ENCODE measurements around the gene GPBP1L1. TPM values are rescaled to one million over a fixed set of nuclear protein-coding genes. Genes with fewer than 3 reads are reported as not detected.

GPBP1L1 gene
- total and polyA plus RNA-seq, 2 experiments from 2014 or later = 67.9 to 95.8 TPM

DNA sequence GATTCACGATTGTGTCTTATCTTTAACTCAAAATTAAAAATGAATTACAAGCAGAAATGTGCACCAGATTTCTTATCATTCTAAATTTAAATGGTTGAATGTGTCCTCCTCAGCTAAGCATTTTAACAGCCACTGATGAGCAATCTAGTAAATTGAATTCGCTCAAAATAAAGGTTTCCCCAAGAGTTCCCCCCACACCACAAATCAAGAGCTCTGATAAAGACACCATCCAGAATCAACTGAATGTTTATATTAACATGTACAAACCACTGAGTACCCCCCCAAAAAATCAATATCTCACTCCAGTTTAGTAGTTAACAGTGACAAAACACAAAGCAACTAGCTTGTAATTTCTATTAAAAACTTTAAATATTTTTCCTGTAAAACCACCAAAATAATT, 1.9 kb downstream of the GPBP1L1 start:
- H2AFZ ChIP-seq = no peak overlapping the region
- no peaks in the 10 kb centered on the region for H3K9me3 ChIP-seq (ENCODE audit: low read depth)
- H3K79me2 ChIP-seq = peaks cover 80% of the 10 kb centered on the region
- 35% methylated on average over 2 of the region's 2 CpGs for WGBS (ENCODE audit: low lambda C conversion rate, missing lambda C conversion rate)
- H3K36me3 ChIP-seq (replicated peaks; ENCODE audit: insufficient read depth, low read depth) = no peaks in the 10 kb centered on the region
- DNase-seq (ENCODE audit: low spot score) = no peak
- peaks cover 54% of the 10 kb centered on the region for H4K20me1 ChIP-seq (ENCODE audit: insufficient read depth, poor library complexity, severe bottlenecking)
- peak overlapping the region; percentile 82 for H3K4me2 ChIP-seq
- peaks cover 34% of the 10 kb centered on the region for H3K4me1 ChIP-seq (ENCODE audit: insufficient read depth)
- H3K4me3 ChIP-seq = peak overlapping the region; percentile 79
- TF ChIP-seq EZH2phosphoT487 (IDR thresholded peaks at IDR 0.05; ENCODE audit: low read depth, severe bottlenecking, unreplicated experiment) (no peak), CTCF (IDR thresholded peaks at IDR 0.05; ENCODE audit: poor library complexity) (no peak)
- peak overlapping the region; percentile 93 for H3K27ac ChIP-seq
- H3K9me2 ChIP-seq (replicated peaks; ENCODE audit: insufficient read depth) = no peaks in the 10 kb centered on the region
- H3K27me3 ChIP-seq = no peaks in the 10 kb centered on the region

DNA sequence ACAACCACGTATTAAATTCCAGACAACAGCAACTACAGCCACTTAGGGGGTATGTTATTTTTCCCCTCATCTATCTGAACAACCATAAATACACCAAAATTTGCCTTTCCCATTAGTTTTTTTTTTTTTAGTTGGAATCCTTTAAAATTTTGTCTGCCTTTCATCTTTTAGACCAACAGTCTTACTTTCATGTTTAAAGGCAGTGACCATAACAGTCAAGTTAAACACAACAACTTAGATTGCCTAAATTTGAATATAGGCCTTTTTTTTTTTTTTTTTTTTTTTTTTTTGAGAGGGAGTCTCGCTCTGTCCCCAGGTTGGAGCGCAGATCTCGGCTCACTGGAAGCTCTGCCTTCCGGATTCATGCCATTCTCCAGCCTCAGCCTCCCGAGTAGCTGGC, 3.4 kb downstream of the GPBP1L1 start:
- H3K79me2 ChIP-seq = peaks cover 83% of the 10 kb centered on the region
- no peaks in the 10 kb centered on the region for H3K9me3 ChIP-seq (ENCODE audit: low read depth)
- peak overlapping the region; percentile 82 for H3K4me2 ChIP-seq
- TF ChIP-seq EZH2 (IDR thresholded peaks at IDR 0.05; ENCODE audit: borderline replicate concordance) (no peak), CTCF (IDR thresholded peaks at IDR 0.05; ENCODE audit: poor library complexity) (no peak)
- no peak for DNase-seq (ENCODE audit: low spot score)
- no peaks in the 10 kb centered on the region for H3K36me3 ChIP-seq (replicated peaks; ENCODE audit: insufficient read depth, low read depth)
- H3K27me3 ChIP-seq = no peaks in the 10 kb centered on the region
- H3K27ac ChIP-seq = no peak overlapping the region
- no peak overlapping the region for H2AFZ ChIP-seq
- no peak overlapping the region for H3K4me3 ChIP-seq
- H3K4me1 ChIP-seq (ENCODE audit: insufficient read depth) = peaks cover 48% of the 10 kb centered on the region
- H4K20me1 ChIP-seq (ENCODE audit: insufficient read depth, poor library complexity, severe bottlenecking) = peaks cover 69% of the 10 kb centered on the region
- 91% methylated on average over 6 of the region's 6 CpGs for WGBS (ENCODE audit: low lambda C conversion rate, missing lambda C conversion rate)
- no peaks in the 10 kb centered on the region for H3K9me2 ChIP-seq (replicated peaks; ENCODE audit: insufficient read depth)

GRCh38 chr1:45679123-45679522, 7.2 kb downstream of the GPBP1L1 start:
- H2AFZ ChIP-seq = no peak overlapping the region
- no peak overlapping the region for H3K4me3 ChIP-seq
- peaks cover 55% of the 10 kb centered on the region for H3K4me1 ChIP-seq (ENCODE audit: insufficient read depth)
- no peak overlapping the region for H3K27ac ChIP-seq
- 57% methylated on average over 3 of the region's 3 CpGs for WGBS (ENCODE audit: low lambda C conversion rate, missing lambda C conversion rate)
- no peak overlapping the region for H3K4me2 ChIP-seq
- peaks cover 98% of the 10 kb centered on the region for H4K20me1 ChIP-seq (ENCODE audit: insufficient read depth, poor library complexity, severe bottlenecking)
- H3K36me3 ChIP-seq (replicated peaks; ENCODE audit: insufficient read depth, low read depth) = no peaks in the 10 kb centered on the region
- H3K27me3 ChIP-seq = no peaks in the 10 kb centered on the region
- H3K79me2 ChIP-seq = peaks cover 100% of the 10 kb centered on the region
- no peaks in the 10 kb centered on the region for H3K9me2 ChIP-seq (replicated peaks; ENCODE audit: insufficient read depth)
- TF ChIP-seq CTCF (IDR thresholded peaks at IDR 0.05; ENCODE audit: poor library complexity) (no peak), EZH2 (IDR thresholded peaks at IDR 0.05; ENCODE audit: borderline replicate concordance) (no peak), EZH2phosphoT487 (IDR thresholded peaks at IDR 0.05; ENCODE audit: low read depth, severe bottlenecking, unreplicated experiment) (no peak)
- H3K9me3 ChIP-seq (ENCODE audit: low read depth) = no peaks in the 10 kb centered on the region
- no peak for DNase-seq (ENCODE audit: low spot score)

GRCh38 chr1:45678489-45678888, 7.8 kb downstream of the GPBP1L1 start:
- peaks cover 98% of the 10 kb centered on the region for H4K20me1 ChIP-seq (ENCODE audit: insufficient read depth, poor library complexity, severe bottlenecking)
- peaks cover 55% of the 10 kb centered on the region for H3K4me1 ChIP-seq (ENCODE audit: insufficient read depth)
- no peak overlapping the region for H3K4me2 ChIP-seq

More at GRCh38 chr1:45678489-45678888, 7.8 kb downstream of the GPBP1L1 start:
- no peaks in the 10 kb centered on the region for H3K9me2 ChIP-seq (replicated peaks; ENCODE audit: insufficient read depth)
- H3K79me2 ChIP-seq = peaks cover 100% of the 10 kb centered on the region
- no peaks in the 10 kb centered on the region for H3K9me3 ChIP-seq (ENCODE audit: low read depth)
- H3K4me3 ChIP-seq = no peak overlapping the region
- DNase-seq (ENCODE audit: low spot score) = no peak
- TF ChIP-seq EZH2 (IDR thresholded peaks at IDR 0.05; ENCODE audit: borderline replicate concordance) (no peak), EZH2phosphoT487 (IDR thresholded peaks at IDR 0.05; ENCODE audit: low read depth, severe bottlenecking, unreplicated experiment) (no peak), CTCF (IDR thresholded peaks at IDR 0.05; ENCODE audit: poor library complexity) (no peak)
- H3K27ac ChIP-seq = no peak overlapping the region
- H2AFZ ChIP-seq = no peak overlapping the region
- no peaks in the 10 kb centered on the region for H3K36me3 ChIP-seq (replicated peaks; ENCODE audit: insufficient read depth, low read depth)
- H3K27me3 ChIP-seq = no peaks in the 10 kb centered on the region

Data from hepatocyte (in vitro differentiated cells).